Tibial nerve (tissue), 4 donors: ENCODE data around the gene FAM90A1. TPM values are rescaled to one million over a fixed set of nuclear protein-coding genes. Genes with fewer than 3 reads are reported as not detected.
"Not testable (repeated sequence)": the region's sequence is repeated elsewhere in the genome, so short reads cannot be mapped to it uniquely, and the experiment has no call there.

Experiments
- DNase-seq, 2 donors: peaks; one replicate each; pipeline ENCODE4 v3.0.0-alpha.2; 2019; ENCODE audit warnings: low spot score in 2 of 2
- H3K27ac ChIP-seq, 4 donors: fragments of 200-600 bp; sonication (generic) in 3 of 4; one replicate each; pipeline ENCODE4 v1.5.1; 2017 to 2019; ENCODE audit warnings: mild to moderate bottlenecking in 1 of 4
- H3K27me3 ChIP-seq, 2 donors: fragments of 200-600 bp; sonication (generic) in 1 of 2; one replicate each; pipeline versions ENCODE4 v1.5.1 to v1.6.0; 2017 to 2019
- H3K36me3 ChIP-seq, 3 donors: fragments of 200-600 bp; sonication (generic); one replicate each; pipeline ENCODE4 v1.5.1; 2018 to 2019
- H3K4me1 ChIP-seq, 4 donors: fragments of 200-600 bp; sonication (generic) in 3 of 4; one replicate each; pipeline ENCODE4 v1.5.1; 2017 to 2019
- H3K4me3 ChIP-seq, 4 donors: fragments of 200-600 bp; sonication (generic) in 3 of 4; one replicate each; pipeline ENCODE4 v1.5.1; 2017 to 2019; ENCODE audit warnings: mild to moderate bottlenecking in 1 of 4, moderate library complexity in 1 of 4
- H3K9me3 ChIP-seq, 4 donors: fragments of 200-600 bp; sonication (generic) in 3 of 4; one replicate each; pipeline ENCODE4 v1.5.1; 2017 to 2019
- WGBS, 2 donors: methylation state at CpG; one replicate each; pipeline ENCODE4 v1.1.5; 2018; 5-methylcytosine and 5-hydroxymethylcytosine counted together
- total RNA-seq, 4 donors: library from RNA; depleted of rRNA; stranded (reverse); fragments of >200 nt; gene quantifications; one replicate each; pipeline ENCODE4 v1.1.0, GENCODE V29; 2016

The FAM90A1 gene
- under 1 TPM in 1 of 4 donors, not detected in 3; 0.21 TPM for total RNA-seq

GRCh38 chr12:8226992-8227731 lies at the start of gene FAM90A1:
TSS of gene FAM90A1 (minus strand) at chr12:8227618. CDS start at chr12:8224832, 2,786 bp downstream.
- peak within 1 kb of the TSS in 3 of 4 donors; percentile 12 to 36 (median 28) for H3K4me3 ChIP-seq
- not testable (repeated sequence) for H3K36me3 ChIP-seq, H3K27me3 ChIP-seq, H3K27ac ChIP-seq, H3K4me1 ChIP-seq, H3K9me3 ChIP-seq, DNase-seq
- WGBS, 2 donors = 38 to 62% methylated on average over 21 to 22 of the region's 22 CpGs

DNA sequence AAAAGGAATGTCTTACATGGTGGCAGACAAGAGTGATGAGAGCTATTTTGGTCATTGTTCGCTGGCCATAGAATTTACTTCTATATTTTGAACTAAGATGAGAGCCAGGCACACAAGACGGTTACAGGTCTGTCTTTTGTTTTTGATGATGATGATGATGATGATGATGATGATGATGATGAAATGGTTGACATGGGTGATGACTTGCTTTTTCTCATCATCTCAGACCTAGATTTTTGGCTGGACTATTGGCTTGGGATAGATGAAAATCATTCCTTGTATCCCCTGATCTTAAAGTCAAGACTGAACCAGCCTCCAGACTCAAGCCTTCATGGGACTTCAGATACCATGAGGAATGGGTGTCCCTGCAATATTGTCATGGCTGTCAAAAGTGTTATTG lies 49.0 kb upstream of the FAM90A1 start:
- WGBS, 2 donors = 77 to 97% methylated on average over 2 of the region's 2 CpGs

GRCh38 chr12:8266706-8267105 lies 39.3 kb upstream of the FAM90A1 start:
- not testable (repeated sequence) for H3K27ac ChIP-seq, H3K27me3 ChIP-seq, H3K36me3 ChIP-seq, DNase-seq, H3K4me1 ChIP-seq, H3K4me3 ChIP-seq, H3K9me3 ChIP-seq
- 67 to 77% methylated on average over 4 of the region's 4 CpGs for WGBS, 2 donors

More for the DNA sequence above, 49.0 kb upstream of the FAM90A1 start:
- not testable (repeated sequence) for H3K9me3 ChIP-seq, H3K27me3 ChIP-seq, DNase-seq, H3K4me1 ChIP-seq, H3K36me3 ChIP-seq, H3K27ac ChIP-seq, H3K4me3 ChIP-seq

DNA sequence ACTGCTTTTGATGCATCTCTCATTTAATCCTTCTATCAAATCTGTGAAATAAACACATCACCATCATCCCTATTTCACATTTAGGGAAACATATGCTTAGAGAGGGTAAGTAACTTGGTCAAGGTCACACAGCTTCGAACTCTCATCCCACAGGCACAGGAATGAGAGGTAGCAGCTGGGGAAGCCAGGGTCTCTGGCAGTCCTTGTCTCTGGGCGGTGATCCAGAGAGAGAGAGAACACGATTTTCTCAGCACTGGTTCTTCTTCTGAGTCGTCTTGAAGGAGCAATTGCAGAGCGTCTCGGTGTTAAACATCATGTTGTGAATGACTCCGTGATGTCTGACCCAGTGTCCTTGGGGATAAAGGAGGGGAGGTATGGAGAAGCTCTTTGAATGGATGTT lies 36.8 kb upstream of the FAM90A1 start:
- not testable (repeated sequence) for H3K27ac ChIP-seq, H3K9me3 ChIP-seq, DNase-seq, H3K36me3 ChIP-seq, H3K27me3 ChIP-seq, H3K4me1 ChIP-seq, H3K4me3 ChIP-seq
- WGBS, 2 donors = 79 to 80% methylated on average over 7 of the region's 7 CpGs

GRCh38 chr12:8261111-8261554 lies 33.7 kb upstream of the FAM90A1 start:
- WGBS, 2 donors = 55 to 57% methylated on average over 14 of the region's 14 CpGs
- H3K27ac ChIP-seq, H3K27me3 ChIP-seq, H3K4me1 ChIP-seq, H3K4me3 ChIP-seq, H3K9me3 ChIP-seq, H3K36me3 ChIP-seq: not testable (repeated sequence)
- peak; percentile 21 to 32 for DNase-seq

GRCh38 chr12:8256356-8256755 lies 28.9 kb upstream of the FAM90A1 start:
- not testable (repeated sequence) for H3K4me1 ChIP-seq, H3K4me3 ChIP-seq, H3K9me3 ChIP-seq, H3K36me3 ChIP-seq, H3K27ac ChIP-seq, H3K27me3 ChIP-seq, DNase-seq
- WGBS, 2 donors = 48 to 63% methylated on average over 4 of the region's 5 CpGs

GRCh38 chr12:8254705-8255104 lies 27.3 kb upstream of the FAM90A1 start:
- not testable (repeated sequence) for H3K4me1 ChIP-seq, DNase-seq, H3K27me3 ChIP-seq, H3K9me3 ChIP-seq, H3K36me3 ChIP-seq, H3K4me3 ChIP-seq, H3K27ac ChIP-seq
- 93 to 94% methylated on average over 9 of the region's 9 CpGs for WGBS, 2 donors

DNA sequence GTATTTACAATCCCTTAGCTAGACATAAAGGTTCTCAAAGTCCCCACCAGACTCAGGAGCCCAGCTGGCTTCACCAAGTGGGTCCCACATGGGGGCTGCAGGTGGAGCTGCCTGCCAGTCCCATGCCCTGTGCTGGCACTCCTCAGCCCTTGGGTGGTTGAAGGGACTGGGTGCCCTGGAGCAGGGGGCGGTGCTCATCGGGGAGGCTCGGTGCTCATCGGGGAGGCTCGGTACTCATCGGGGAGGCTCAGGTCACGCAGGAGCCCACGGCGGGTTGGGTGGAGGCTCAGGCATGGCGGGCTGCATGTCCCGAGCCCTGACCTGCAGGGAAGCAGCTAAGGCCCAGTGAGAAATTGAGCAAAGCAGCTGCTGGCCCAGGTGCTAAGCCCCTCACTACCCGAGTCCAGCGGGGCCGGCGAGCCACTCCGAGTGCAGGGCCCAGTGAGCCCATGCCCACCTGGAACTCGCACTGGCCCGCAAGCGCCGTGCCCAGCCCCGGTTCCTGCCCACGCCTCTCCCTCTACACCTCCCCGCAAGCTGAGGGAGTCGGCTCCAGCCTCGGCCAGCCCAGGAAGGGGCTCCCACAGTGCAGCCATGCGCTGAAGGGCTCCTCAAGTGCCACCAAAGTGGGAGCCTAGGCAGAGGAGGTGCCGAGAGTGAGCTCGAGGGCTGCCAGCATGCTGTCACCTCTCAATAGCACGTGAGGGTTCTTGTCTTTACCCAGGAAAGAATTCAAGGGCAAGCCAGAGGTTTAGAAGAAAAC lies 24.8 kb upstream of the FAM90A1 start:
- H3K36me3 ChIP-seq, H3K9me3 ChIP-seq, H3K27me3 ChIP-seq, H3K27ac ChIP-seq, H3K4me1 ChIP-seq, H3K4me3 ChIP-seq, DNase-seq: not testable (repeated sequence)
- 94 to 95% methylated on average over 29 of the region's 29 CpGs for WGBS, 2 donors

GRCh38 chr12:8251616-8252015 lies 24.2 kb upstream of the FAM90A1 start:
- DNase-seq, H3K9me3 ChIP-seq, H3K4me3 ChIP-seq, H3K27ac ChIP-seq, H3K27me3 ChIP-seq, H3K36me3 ChIP-seq, H3K4me1 ChIP-seq: not testable (repeated sequence)
- 39 to 43% methylated on average over 7 of the region's 7 CpGs for WGBS, 2 donors

DNA sequence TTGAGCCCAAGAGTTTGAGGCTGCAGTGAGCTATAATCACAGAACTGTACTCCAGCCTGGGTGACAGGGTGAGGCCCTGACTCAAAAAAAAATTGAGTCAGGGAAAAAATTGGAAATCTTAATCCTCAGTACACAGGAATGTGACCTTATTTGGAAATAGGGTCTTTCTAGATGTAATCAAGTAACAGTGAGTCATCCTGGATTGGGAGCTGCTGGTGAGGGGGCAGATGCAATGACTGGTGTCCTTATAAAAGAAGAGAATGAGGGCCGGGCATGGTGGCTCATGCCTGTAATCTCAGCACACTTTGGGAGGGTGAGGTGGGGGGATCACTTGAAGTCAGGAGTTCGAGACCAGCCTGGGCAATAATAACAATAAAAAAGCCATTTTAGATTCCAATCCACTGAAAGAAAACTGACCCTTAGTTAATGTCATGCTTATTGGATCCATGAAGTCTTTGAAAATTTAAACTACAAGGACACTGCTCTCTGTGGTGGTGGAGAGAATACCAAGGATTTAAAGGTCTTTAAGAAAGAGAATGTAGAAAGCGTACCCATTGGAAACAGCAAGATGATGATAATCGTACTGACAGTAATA lies 19.6 kb upstream of the FAM90A1 start:
- H3K27ac ChIP-seq, H3K4me1 ChIP-seq, H3K4me3 ChIP-seq, H3K9me3 ChIP-seq, H3K36me3 ChIP-seq, DNase-seq, H3K27me3 ChIP-seq: not testable (repeated sequence)
- 78 to 79% methylated on average over 4 of the region's 4 CpGs for WGBS, 2 donors
